HepG2 (cell line): ENCODE results near the gene MUSK. TPM values are rescaled to one million over a fixed set of nuclear protein-coding genes. Genes with fewer than 3 reads are reported as not detected.

Experiments
- ATAC-seq: fragments of 200-7000 bp; cut with Tn5 transposase; 3 replicates; pipeline ENCODE4 v1.9.1; 2020; ENCODE audit warnings: mild to moderate bottlenecking, moderate library complexity
- BruUV-seq: library from RNA; stranded (reverse); fragments of 400-500 nt; replicated peaks from 2 replicates; lab custom pipeline; 2021; lab: Mats Ljungman, UMichigan
- CTCF ChIA-PET: fragments of 300-600 bp; formaldehyde crosslinking; extraction: SDS; loops from one replicate; lab custom pipeline; 2021; ENCODE audit warnings: low total read pairs, inconsistent platforms, low intra/inter-chr PET ratio; lab: Yijun Ruan, JAX
- POLR2A ChIA-PET: fragments of 350-600 bp; sonication (Branson Sonifier 250); formaldehyde crosslinking; loops from one replicate; lab custom pipeline; 2020; ENCODE audit warnings: antibody characterized with exemption, inconsistent platforms; lab: Yijun Ruan, JAX
- DNase-seq: peaks from one replicate; pipeline ENCODE4 v3.0.0-alpha.2; 2015; ENCODE audit warnings: low spot score
- FAIRE-seq: peaks from 3 replicates; lab custom pipeline; 2011; peaks lifted over from hg19 to GRCh38; lab: Jason Lieb, UNC
- H2AFZ ChIP-seq: one replicate; pipeline ENCODE4 v1.6.1; 2011; ENCODE audit warnings: low read length, inconsistent platforms
- H3K27ac ChIP-seq: fragments of 300-600 bp; 3 replicates; pipeline ENCODE4 v1.8.0; 2011; ENCODE audit warnings: mixed run types, mild to moderate bottlenecking, mixed read lengths, low read length, inconsistent platforms; ENCODE audit not compliant: insufficient read depth; ENCODE audit errors: extremely low read length
- H3K27me3 ChIP-seq, 2 experiments: fragments of 200-600 bp in 1 of 2; 2 replicates in 1 of 2; 3 replicates in 1 of 2; pipeline versions ENCODE4 v1.6.0 to v1.8.0; 2011; ENCODE audit warnings: low read length in 2 of 2, mild to moderate bottlenecking in 2 of 2, moderate library complexity in 2 of 2, inconsistent platforms in 1 of 2; ENCODE audit not compliant: insufficient read depth in 2 of 2, control insufficient read depth in 1 of 2
- H3K36me3 ChIP-seq, 2 experiments: fragments of 200-600 bp in 1 of 2; replicated peaks in 1 of 2; 2 replicates in 1 of 2; 3 replicates in 1 of 2; pipeline versions ENCODE4 v1.5.1 to v1.8.0; 2011; ENCODE audit warnings: low read length in 2 of 2, inconsistent platforms in 1 of 2; ENCODE audit not compliant: insufficient read depth in 2 of 2, control insufficient read depth in 1 of 2
- H3K4me1 ChIP-seq: 2 replicates; pipeline ENCODE4 v1.5.1; 2012; ENCODE audit warnings: low read length, inconsistent platforms; ENCODE audit not compliant: insufficient read depth
- H3K4me2 ChIP-seq: 2 replicates; pipeline ENCODE4 v1.6.0; 2011; ENCODE audit warnings: low read depth, low read length, inconsistent platforms
- H3K4me3 ChIP-seq, 3 experiments: fragments of 200-600 bp in 1 of 3; sonication (generic), shearing (Covaris generic) in 1 of 3; replicated peaks in 1 of 3; 2 replicates each; pipeline ENCODE4 v1.5.1; 2011 to 2016; ENCODE audit warnings: low read length in 3 of 3, inconsistent platforms in 2 of 3, low read depth in 2 of 3, mild to moderate bottlenecking in 2 of 3, control low read depth in 1 of 3, mixed read lengths in 1 of 3; ENCODE audit not compliant: insufficient read depth in 1 of 3
- H3K79me2 ChIP-seq: one replicate; pipeline ENCODE4 v1.6.1; 2011; ENCODE audit warnings: low read length, inconsistent platforms; ENCODE audit not compliant: insufficient read depth
- H3K9ac ChIP-seq: 2 replicates; pipeline ENCODE4 v1.6.0; 2011; ENCODE audit warnings: mild to moderate bottlenecking, low read depth, low read length, inconsistent platforms; ENCODE audit not compliant: insufficient read depth
- H3K9me3 ChIP-seq: 2 replicates; pipeline ENCODE4 v1.5.1; 2012; ENCODE audit warnings: mild to moderate bottlenecking, low read length
- H4K20me1 ChIP-seq: 2 replicates; pipeline ENCODE4 v1.6.0; 2011; ENCODE audit warnings: inconsistent platforms, mild to moderate bottlenecking, low read length, moderate library complexity; ENCODE audit not compliant: insufficient read depth
- CENPBD1 ChIP-seq: sonication (generic); formaldehyde crosslinking; IDR thresholded peaks from 2 replicates; pipeline ENCODE4 v1.8.0; 2022; ENCODE audit warnings: missing genetic modification reagents, low read depth, mild to moderate bottlenecking, borderline replicate concordance
- DRAP1 ChIP-seq: IDR thresholded peaks from 2 replicates; pipeline ENCODE4 v1.6.1; 2016; ENCODE audit warnings: missing genetic modification reagents, missing compliant biosample characterization
- NR0B2 ChIP-seq: sonication (generic); formaldehyde crosslinking; IDR thresholded peaks from 2 replicates; pipeline ENCODE4 v1.4.0; 2020; ENCODE audit warnings: mild to moderate bottlenecking, missing genetic modification reagents
- RFX1 ChIP-seq: fragments of 450-650 bp; IDR thresholded peaks from 2 replicates; pipeline ENCODE4 v1.6.1; 2017
- SIX1 ChIP-seq: sonication (generic); formaldehyde crosslinking; IDR thresholded peaks from 2 replicates; pipeline ENCODE4 v1.4.0; 2020; ENCODE audit warnings: missing genetic modification reagents, borderline replicate concordance
- SNAI1 ChIP-seq: sonication (generic); formaldehyde crosslinking; IDR thresholded peaks from 2 replicates; pipeline ENCODE4 v1.5.0; 2020; ENCODE audit warnings: mild to moderate bottlenecking, missing genetic modification reagents, borderline replicate concordance
- THRA ChIP-seq: sonication (generic); formaldehyde crosslinking; IDR thresholded peaks from 2 replicates; pipeline ENCODE4 v1.4.0; 2020; ENCODE audit warnings: missing genetic modification reagents, borderline replicate concordance
- TOPORS ChIP-seq: sonication (generic); formaldehyde crosslinking; IDR thresholded peaks from 2 replicates; pipeline ENCODE4 v1.8.0; 2023; ENCODE audit warnings: mild to moderate bottlenecking, missing genetic modification reagents
- ZC3H13 ChIP-seq: sonication (generic); formaldehyde crosslinking; IDR thresholded peaks from 2 replicates; pipeline ENCODE4 v1.8.1; 2023; ENCODE audit warnings: mild to moderate bottlenecking, missing genetic modification reagents, moderate library complexity
- ZNF354B ChIP-seq: sonication (generic); formaldehyde crosslinking; IDR thresholded peaks from 2 replicates; pipeline ENCODE4 v1.8.0; 2022; ENCODE audit warnings: mild to moderate bottlenecking, missing genetic modification reagents
- ZNF512B ChIP-seq: sonication (generic); formaldehyde crosslinking; IDR thresholded peaks from 2 replicates; pipeline ENCODE4 v1.5.1; 2020; ENCODE audit warnings: missing genetic modification reagents, mild to moderate bottlenecking, borderline replicate concordance
- ZNF749 ChIP-seq: sonication (generic); formaldehyde crosslinking; IDR thresholded peaks from 2 replicates; pipeline ENCODE4 v1.8.0; 2022; ENCODE audit warnings: mild to moderate bottlenecking, missing genetic modification reagents, moderate library complexity, borderline replicate concordance
- ZNF788 ChIP-seq: sonication (generic); formaldehyde crosslinking; IDR thresholded peaks from 2 replicates; pipeline ENCODE4 v1.5.0; 2020; ENCODE audit warnings: mild to moderate bottlenecking, missing genetic modification reagents, borderline replicate concordance
- ZXDC ChIP-seq: sonication (generic); formaldehyde crosslinking; IDR thresholded peaks from 2 replicates; pipeline ENCODE4 v1.5.0; 2020; ENCODE audit warnings: mild to moderate bottlenecking, missing genetic modification reagents
- in situ Hi-C: cut with HindIII; loops from 2 replicates; pipeline ENCODE4 v1.10.0; 2017; ENCODE audit warnings: low pct_unique_long_range_greater_than_20kb; ENCODE audit not compliant: extremely low pct_ligation_motif_present
- intact Hi-C: fragments of 100-400 bp; cut with micrococcal nuclease; formaldehyde crosslinking; loops from one replicate; pipeline ENCODE4 v1.10.0; 2022; ENCODE audit not compliant: unreplicated experiment
- polyA plus RNA-seq, 8 experiments: library from polyadenylated mRNA; depleted of rRNA in 3 of 8; stranded (reverse) in 7 of 8; unstranded in 1 of 8; fragments of >200 nt; fragmentation: Illumina TruSeq in 4 of 8; extraction: Trizol in 4 of 8; gene quantifications; 2 replicates each; pipeline versions ENCODE4 v1.2.1 to v1.2.3, GENCODE V29; 2011 to 2016; ENCODE audit warnings: low read depth in 4 of 8, missing spikeins in 1 of 8, mixed read lengths in 1 of 8; ENCODE audit not compliant: insufficient read depth in 1 of 8
- total RNA-seq, 5 experiments: library from RNA; depleted of rRNA; stranded (reverse); fragments of >200 nt; fragmentation: Illumina TruSeq; extraction: Trizol; gene quantifications; 2 replicates each; pipeline ENCODE4 v1.2.3, GENCODE V29; 2016; ENCODE audit warnings: low read depth in 1 of 5

Gene MUSK
- total and polyA plus RNA-seq, 2 of the 13 experiments (the other 11 are each of a cell fraction or from before 2014, with no cell fraction given), result not detected

GRCh38 chr9:110707419-110707818 lies 38.8 kb downstream of the MUSK start:
- Histone ChIP-seq H3K4me3 (no peak overlapping the region), H3K9ac (no peak overlapping the region), H2AFZ (no peak overlapping the region), H3K4me1 (no peaks in the 10 kb centered on the region), H3K27me3 (no peaks in the 10 kb centered on the region), H3K9me3 (no peaks in the 10 kb centered on the region), H3K4me2 (no peak overlapping the region), H4K20me1 (no peaks in the 10 kb centered on the region), H3K27ac (no peak overlapping the region), H3K36me3 (no peaks in the 10 kb centered on the region), H3K79me2 (no peaks in the 10 kb centered on the region)
- TF ChIP-seq CENPBD1 (no peak), ZNF512B (CRISPR knock-in tag) (no peak), ZNF354B (no peak), ZNF749 (CRISPR knock-in tag) (no peak), ZNF788 (CRISPR knock-in tag) (no peak), THRA (CRISPR knock-in tag) (no peak), ZC3H13 (CRISPR knock-in tag) (no peak), NR0B2 (CRISPR knock-in tag) (no peak), TOPORS (no peak), RFX1 (no peak), DRAP1 (CRISPR knock-in tag) (no peak), SIX1 (no peak), SNAI1 (CRISPR knock-in tag) (no peak), ZXDC (CRISPR knock-in tag) (no peak)
- no peak for FAIRE-seq
- ATAC-seq, result no peak
- no TSS peak for BruUV-seq
- in situ Hi-C loops (no loop called here), intact Hi-C loops (no loop called here)
- DNase-seq, result no peak
- ChIA-PET CTCF (no interaction called here), POLR2A (no interaction called here)
